NOMO-1 treated with DMSO at 0.1 percent for 48 hours (cell line): Measurements from ENCODE around the gene TUT4.
A peak's percentile ranks its signal among the peaks of the same experiment; 100 is the strongest.

Source experiments
- DNase-seq: peaks from one replicate; lab custom pipeline; 2025; ENCODE audit not compliant: unreplicated experiment; lab: John Stamatoyannopoulos, UW

The TUT4 gene

DNA sequence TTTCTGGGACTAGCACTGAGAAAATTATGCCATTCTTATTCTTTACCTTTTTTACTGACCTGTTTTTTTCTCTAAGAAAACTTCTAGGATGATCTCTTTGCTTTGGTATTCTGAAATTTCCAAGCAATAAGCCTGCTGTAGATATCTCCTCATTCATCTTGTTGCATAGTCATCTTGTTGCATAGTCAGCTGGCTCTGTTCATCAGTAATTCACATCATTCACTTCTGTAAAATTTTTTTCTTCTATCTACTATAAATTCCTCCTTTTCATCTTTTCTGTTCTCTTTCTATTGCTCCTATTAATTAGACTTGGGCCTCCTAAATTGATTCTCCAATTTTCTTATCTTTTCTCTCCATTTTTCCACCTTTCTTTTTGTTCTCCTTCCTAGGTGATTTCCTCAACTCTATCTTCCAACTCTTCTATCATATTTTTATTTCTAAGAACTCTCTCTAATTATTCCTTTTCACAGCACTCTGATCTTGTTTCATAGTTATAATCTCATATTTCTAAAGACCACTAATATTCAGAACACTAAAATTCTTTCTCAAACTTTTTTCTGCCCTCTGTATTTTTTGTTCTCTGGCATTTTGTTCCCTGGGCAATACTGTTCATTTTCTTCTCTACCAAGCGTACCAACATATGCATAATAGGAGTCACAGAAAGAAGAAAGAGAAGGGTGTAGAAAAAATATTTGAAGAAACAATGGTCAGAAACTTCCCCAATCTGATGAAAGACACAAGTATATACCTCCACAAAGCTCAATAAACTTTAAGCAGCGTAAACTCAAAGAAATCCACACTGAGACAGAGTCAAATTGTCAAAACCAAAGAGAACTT is 17.7 kb downstream of the TUT4 start:
- no peak for DNase-seq

DNA sequence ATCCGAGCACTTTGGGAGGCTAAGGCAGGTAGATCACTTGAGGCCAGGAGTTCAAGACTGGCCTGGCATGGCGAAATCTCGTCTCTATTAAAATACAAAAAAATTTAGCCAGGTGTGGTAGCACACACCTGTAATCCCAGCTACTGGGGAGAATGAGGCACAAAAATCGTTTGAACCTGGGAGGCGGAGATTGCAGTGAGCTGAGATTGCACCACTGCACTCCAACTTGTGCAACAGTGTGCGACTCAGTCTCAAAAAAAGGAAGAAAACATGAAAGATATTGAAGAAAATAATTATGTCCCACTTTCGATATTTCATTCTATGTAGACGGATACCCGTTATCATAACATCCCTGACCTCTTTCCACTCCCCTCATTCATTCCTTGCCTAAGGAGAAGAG is 19.2 kb downstream of the TUT4 start:
- DNase-seq, result peak; percentile 68

DNA sequence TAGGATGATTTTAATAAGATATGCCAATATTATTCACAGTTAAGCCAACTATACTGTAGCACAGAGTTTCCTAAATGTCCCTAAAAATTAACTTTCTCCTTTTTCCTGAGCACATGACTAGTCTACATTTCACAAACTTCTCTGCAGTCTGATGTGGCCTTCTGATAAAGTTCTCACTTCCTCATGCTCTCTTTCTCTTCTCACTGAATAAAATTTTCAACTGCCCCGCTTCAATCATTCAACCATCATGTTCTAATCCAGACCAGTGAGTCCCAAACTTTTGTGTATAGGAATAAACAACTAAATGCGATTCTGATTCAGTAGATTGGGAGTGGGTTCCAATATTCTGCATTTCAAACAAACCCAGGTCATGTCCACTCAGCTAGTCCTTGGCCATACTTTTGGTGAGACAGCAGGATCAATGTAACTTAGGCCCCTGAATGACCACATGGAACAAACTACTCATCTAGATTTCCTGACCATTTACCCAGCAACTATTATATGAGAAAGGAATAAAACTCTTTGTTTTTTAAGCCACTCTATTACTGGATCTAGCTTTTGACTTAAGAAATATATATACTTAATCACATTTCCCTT is 20.1 kb downstream of the TUT4 start:
- peak; percentile 64 for DNase-seq

DNA sequence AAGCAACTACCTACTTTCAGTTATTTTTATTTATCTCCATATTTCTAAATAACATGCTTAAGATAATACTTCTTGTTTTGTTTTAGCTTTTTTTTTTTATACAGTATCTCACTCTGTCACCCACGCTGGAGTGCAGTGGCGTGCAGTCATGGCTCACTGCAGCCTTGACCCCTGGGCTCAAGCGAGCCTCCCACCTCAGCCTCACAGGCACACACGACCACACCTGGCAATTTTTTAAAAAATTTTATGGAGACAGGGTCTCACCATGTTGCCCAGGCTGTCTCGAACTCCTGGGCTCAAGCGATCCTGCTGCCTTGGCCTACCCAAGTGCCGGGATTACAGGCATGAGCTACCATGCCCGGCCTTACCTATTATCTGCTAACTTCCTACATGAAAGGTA is 20.6 kb downstream of the TUT4 start:
- no peak for DNase-seq

DNA sequence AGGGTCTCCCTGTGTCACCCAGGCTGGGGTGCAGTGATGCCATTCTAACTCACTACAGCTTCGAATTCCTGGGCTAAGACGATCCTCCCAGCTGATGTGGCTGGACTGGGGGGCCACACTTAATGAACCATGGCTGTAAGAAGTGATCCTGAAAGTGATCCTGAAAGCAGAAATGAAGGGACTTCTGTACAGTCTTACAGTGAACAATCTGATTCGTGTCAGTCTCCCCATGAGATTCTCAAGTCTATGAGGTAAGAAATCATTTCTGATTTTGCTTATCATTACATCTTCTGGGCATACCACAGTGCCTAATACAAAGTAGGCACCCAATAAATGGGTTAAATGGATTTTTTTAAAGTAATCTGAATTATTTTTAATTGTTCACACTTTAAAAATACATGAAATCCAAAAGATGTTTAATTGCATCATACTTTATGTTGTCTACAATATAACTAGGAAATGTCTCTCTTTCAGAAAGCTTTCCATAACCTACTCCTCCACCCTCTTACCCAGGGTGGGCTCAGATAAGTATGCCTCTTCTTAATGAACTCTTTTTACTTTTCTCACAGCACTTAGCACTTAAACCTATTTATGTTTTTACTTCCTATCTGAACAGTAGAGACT is 21.5 kb downstream of the TUT4 start:
- no peak for DNase-seq

DNA sequence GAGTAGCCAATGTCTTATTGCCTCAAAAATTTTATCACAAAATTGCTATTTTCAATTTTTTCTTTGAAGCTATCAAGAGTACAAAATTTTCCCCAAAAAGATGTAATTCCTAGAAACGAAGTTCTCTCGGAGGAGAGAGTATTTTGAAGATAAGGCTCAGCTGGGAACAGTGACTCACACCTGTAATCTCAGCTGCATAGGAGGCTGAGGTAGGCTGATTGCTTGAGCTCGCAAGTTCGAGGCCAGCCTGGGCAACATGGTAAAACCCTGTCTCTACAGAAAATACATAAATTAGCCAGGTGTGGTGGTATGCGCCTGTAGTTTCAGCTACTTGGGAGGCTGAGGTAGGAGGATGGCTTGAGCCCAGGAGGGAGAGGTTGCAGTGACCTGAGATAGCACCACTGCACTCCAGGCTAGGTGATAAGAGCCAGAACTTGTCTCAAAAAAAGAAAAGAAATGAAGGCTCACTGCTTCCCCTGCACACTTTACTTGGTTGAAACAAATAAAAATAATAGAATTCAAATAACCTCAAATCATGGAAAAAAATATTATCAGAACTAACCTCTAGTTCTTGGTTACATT is 22.2 kb downstream of the TUT4 start:
- no peak for DNase-seq

DNA sequence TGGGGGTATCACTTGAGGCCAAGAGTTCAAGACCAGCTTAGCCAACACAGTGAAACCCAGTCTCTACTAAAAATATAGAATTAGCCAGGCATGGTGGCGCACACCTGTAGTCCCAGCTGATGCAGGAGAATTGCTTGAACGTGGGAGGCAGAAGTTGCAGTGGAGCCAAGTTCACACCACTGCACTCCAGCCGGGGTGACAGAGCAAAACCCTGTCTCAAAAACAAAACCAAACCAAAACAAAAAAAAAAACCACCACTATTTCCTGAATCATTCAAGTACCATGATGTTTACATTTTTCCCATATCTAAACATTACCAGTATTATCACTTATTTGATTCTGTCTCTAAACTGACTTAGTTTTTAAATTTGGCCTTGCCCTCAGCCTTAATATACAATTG is 29.5 kb downstream of the TUT4 start:
- no peak for DNase-seq

DNA sequence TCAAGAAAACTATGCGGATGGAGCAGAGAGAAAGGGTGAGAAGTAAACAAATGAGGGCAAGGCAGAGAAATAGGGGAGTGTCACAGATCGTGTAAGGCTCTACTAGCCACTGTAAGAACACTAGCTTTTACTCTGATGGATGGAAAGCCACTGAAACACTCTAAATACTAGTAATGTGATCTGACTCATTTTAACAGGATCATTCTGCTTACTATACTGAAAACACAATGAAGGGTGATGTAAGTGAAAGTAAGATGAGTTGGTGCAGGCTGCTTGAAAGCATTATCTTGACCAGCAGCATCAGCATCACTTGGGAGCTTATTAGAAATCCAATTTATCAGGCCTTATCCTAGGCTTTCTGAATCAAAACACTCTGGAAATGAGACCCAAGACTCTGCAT is 32.7 kb downstream of the TUT4 start:
- DNase-seq, result no peak

DNA sequence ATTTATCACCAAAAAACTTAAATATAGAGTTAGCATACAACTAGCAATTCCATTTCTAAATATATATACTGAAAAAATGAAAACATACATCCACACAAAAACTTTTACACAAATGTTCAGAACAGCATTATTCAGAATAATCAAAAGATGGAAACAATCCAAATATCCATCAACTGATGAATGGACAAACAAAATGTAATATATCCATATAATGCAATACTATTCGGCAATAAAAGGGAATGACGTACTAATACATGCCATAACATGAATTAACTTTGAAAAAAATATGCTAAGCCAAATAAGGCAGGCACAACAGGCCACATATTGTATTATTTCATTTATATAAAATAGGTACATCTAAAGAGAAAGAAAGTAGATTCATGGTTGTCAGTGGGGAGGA is 33.9 kb downstream of the TUT4 start:
- no peak for DNase-seq

DNA sequence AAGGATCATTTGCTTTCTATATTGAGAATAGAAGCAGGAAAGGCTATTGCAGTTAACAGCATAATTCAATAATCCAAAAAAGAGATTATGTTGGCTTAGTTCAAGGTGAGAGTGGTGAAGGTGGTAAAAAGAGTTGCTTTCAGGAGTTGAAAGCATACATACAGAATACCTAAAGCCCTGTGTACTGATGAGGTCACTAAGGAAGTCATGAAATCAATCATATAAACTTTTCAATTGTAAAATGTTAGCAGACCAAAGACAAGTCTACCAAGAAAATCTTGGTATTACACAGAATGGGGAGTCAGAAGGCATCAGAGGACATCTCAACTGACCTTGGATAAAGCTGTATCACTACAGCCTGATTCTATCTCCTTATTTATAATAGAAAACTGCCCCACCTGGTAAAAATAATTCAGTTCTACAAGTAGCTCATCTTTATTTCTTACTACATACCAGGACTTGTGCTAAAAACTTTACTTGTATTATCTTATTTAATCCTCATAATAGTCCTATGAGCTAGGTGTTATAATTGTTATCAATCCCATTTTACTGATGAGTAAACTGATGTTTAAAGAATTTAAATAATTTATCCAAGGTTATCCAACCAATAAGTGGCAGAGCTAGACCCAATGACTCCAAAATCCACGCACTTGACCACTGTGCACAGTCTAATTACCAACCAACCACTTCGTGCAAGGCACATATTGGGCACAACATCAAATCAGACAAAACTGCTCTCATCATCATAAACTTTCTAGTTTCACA is 40.9 kb downstream of the TUT4 start:
- no peak for DNase-seq

DNA sequence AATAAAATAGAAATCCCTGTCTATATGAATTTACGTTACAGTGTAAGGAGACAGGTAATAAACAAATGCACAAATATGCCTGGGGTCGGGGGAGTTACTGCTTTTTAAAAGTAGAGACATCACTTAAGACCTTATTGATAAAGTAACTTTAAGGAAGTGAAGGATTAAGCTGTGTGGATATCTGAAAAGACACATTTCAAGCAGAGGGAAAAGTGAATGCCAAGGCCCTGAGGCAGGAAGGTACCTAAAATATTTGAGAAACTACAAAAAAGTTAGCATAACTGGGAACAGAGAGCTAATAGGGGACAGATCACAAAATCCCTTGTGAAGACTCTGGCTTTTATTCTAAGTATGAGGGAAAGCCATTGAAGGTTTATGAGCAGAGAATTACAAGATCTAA is 41.5 kb downstream of the TUT4 start:
- DNase-seq, result no peak

DNA sequence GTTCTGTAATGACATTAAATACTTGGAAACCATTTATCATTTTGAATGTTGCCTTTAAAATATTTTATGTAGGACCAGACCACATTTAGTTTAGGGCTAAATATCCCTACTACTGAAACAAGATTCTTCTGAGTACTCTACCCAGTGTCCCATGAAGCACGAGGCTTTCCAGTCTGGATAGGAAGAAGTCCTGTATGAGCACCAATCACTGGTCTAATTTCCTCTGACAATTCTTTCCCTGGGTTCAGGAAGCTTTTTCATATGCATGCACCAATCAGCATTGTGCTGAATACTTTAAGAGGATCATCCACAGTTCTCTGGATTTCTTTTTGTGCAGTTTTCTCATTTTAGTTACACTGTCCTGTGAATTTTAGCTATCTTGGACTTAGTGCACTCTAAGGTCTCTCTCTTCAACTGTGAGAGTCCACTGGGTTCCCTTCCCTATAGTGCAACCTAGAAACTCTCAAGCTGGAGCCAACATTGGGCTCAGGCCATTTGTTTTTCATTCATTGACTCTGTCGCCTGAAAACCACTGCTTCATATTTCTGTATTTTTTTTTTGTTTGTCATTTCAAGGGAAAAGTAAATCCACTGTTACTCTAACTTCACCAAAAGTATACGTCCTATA is 45.9 kb downstream of the TUT4 start:
- no peak for DNase-seq

DNA sequence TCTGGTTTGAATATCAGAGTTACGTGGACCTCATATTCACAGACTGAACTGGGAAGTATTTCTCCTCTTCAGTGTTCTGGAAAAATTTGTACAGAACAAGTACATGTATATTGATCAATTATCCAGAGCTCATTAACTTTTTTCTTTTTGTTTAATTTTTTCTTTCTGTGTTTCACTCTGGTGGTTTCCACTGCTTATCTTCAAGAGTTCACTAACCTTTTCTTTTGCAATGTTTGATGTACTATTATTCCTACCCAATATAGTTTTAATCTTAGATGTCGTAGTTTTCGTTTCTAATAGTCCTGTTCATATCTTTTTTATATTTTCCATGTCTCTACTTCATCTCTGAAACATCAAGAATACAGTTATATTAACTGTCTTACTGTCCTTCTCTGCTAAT is 46.5 kb downstream of the TUT4 start:
- DNase-seq, result no peak

DNA sequence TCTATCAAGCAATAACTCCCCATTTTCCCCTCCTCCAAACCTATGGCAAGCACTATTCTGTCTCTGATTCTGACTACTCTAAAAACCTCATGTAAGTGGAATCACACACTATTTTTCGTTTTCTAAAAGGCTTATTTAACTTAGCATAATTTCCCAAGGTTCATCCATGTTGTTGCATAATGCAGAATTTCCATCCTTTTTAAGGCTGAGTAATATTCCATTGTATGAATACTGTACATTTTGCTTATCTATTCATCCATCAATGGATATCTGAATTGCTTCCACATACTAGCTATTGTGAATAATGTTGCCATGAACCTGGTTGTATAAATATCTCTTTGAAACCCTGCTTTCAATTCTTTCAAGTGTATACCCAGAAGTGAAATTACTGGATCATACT is 48.2 kb downstream of the TUT4 start:
- no peak for DNase-seq

DNA sequence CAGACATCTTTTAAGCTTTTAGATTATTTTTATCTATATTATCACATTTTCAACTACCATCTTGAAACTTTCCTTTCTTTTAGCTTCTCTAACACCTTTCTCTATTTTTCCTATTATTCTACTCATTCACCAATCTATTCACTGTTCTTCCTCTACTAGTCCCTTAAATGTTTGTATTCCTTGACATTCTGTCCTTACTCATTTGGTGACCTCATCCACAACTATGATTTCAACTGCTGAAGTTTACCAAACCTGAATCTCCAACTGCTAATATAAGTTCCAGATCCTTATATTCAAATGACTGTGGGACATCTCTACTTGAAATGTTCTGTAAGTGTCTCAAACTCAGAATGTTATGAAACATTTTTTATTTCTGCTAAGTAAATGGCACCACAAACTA is 49.2 kb downstream of the TUT4 start:
- no peak for DNase-seq

DNA sequence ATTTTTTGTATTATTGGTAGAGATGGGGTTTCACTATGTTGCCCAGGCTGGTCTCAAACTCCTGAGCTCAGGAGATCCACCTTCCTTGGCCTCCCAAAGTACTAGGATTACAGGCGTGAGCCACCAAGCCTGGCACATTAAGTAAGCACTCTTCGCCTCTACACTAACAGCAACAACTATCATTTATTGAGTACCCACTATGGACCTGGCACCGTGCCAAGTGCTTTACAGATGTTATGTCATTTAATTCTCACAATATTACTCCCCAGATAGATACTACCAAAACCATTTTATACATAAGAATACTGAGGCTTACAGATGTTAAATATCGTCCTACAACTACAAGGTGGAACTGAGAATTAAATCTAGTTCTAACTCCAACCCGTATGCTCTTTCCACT is 50.1 kb downstream of the TUT4 start:
- DNase-seq, result no peak

DNA sequence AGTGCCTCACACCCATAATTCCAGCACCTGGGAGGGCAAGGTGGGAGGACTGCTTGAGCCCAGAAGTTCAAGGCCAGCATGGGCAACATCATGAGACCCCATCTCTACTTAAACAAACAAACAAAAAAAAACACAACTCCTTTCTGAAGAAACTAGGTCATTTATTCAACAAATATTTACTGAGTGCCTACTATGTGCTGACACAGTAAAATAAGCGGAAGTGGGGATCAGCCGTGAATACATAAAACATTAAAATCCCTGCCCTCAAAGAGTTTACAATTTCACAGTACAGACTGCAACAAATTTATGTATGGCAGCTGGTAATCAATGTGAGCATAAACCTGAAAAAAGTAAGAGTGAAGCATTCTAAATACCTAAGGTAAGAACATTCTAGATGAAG is 65.3 kb downstream of the TUT4 start:
- DNase-seq, result no peak

DNA sequence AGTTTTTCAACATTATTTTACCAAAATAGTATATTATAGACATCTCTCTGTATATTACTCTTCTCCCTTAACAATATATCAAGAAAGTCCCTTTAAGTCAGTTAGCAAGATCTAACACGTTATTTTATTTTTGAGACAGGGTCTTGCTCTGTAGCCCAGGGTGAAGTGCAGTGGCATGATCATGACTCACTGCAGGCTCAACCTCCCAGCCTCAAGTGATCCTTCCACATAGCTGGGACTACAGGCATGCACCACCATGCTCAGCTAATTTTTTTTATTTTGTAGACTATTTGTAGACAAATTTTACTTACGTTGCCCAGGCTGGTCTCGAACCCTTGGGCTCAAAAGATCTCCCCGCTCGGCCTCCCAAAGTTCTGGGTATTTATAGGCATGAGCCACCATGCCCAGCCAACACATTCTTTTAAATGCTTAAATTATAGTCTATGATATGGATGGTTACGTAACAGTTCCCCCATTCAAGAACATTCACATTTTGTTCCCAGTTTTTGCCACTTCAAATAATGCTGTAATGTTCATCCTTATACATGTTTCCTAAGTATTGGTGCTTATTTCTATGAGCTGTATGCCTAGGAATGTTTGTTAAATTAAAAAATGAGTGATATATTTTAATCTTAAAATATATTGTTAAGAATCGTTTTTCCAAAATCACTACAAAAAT is 70.4 kb downstream of the TUT4 start:
- DNase-seq, result no peak

DNA sequence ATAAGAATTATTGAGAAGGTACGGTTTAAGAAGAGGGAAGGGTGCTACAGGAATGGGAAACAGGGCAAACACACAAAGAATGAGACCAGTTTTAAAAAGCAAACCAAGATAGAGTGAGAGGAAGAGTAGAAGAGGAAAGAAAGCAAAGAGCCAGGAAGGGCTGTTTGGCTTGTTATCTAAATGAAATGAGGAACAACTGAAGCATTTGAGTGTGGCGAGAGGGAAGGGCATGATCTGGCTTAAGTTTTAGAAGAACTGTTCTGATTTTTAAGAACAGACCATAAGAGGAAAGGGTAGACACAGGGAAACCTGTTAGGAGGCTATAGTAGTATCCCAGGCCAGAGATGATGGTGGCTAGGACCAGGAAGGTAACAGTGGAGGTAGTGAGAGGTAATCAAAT is 73.8 kb downstream of the TUT4 start:
- DNase-seq, result peak; percentile 60

DNA sequence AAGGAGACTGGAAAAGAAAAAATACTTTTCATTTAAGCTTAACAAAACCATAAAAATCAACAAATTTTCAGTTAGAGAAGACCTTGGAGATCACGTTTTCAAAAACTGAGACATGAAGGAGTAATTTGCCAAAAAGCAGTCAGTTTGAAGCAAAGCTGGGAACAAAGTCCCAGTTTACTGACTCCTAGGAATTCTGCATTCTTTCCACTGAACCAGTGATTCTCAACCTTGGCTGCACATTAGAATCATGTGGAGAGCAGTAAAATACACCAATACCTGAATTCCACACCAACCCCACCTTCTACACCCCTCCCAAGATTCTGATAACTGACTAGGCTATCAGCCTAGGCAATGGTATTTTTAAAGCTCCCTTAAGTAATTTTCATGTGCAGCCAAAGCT is 75.0 kb downstream of the TUT4 start:
- DNase-seq, result no peak
